ENCODE measurements around the gene PGK1.
"Not testable (repeated sequence)": the region's sequence is repeated elsewhere in the genome, so short reads cannot be mapped to it uniquely, and the experiment has no call there.

Gene PGK1

GRCh38 chrX:78116365-78116764, 12.3 kb downstream of the PGK1 start:
- no peak for DNase-seq (ENCODE audit: low read depth)

DNA sequence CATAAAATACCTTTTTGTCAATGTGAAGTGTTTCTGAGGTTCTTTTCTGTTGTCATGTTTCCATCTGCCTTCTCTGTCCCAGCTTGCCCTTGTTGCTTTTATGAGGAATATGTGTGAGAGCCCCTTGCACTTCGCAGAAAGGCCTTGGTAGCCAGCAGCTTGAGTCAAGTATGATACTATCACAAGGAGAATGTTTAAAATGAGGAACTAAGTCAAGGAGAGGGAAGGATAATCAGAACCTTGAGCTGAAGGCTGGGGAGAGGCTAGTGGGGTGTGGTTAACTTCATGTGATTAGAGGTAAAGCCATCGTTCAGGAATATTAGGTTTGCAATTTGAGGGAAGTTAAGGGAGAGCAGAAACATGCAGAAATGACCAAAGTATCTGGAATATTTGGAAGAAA, 12.7 kb downstream of the PGK1 start:
- DNase-seq (ENCODE audit: low read depth) = no peak

- no peak for DNase-seq (ENCODE audit: low read depth)
These were observed 14.6 kb downstream of the PGK1 start for GRCh38 chrX:78118628-78119027.

- no peak for DNase-seq (ENCODE audit: low read depth)
These were observed 15.6 kb downstream of the PGK1 start for GRCh38 chrX:78119521-78120227.

DNA sequence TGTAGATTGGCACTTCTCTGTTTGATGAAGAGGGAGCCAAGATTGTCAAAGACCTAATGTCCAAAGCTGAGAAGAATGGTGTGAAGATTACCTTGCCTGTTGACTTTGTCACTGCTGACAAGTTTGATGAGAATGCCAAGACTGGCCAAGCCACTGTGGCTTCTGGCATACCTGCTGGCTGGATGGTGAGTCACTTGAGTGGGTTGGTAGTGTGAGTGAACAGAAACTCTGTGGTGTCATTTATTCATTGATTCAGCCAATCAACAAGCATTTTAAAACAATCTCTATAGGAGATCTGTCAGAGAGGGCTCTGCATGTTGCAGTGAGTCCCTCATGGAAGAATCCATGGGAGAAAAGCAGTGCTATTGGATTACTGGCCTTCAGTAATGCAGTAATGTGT, 19.1 kb downstream of the PGK1 start:
- no peak for DNase-seq (ENCODE audit: low read depth)

DNA sequence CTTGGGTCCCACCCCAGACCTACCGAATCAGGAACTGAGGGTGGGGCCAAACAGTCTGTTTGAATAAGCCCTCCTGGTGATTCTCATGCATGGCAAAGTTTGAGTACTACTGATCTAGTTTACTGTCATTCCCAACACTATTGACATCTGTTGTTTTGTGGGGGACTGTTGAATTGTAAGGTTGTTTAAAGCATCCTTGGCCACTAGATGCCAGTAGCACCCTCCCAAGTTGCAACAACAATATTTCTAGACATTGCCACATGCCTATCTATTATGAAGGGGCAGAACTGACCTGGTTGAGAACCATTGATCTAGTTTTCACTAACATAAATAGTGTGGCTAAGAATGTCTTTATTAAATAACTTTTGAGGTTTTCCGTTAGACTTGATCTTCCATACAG, 20.3 kb downstream of the PGK1 start:
- DNase-seq (ENCODE audit: low read depth) = no peak

- no peak for DNase-seq (ENCODE audit: low read depth)
These were observed 21.1 kb downstream of the PGK1 start for GRCh38 chrX:78125148-78125547.

DNA sequence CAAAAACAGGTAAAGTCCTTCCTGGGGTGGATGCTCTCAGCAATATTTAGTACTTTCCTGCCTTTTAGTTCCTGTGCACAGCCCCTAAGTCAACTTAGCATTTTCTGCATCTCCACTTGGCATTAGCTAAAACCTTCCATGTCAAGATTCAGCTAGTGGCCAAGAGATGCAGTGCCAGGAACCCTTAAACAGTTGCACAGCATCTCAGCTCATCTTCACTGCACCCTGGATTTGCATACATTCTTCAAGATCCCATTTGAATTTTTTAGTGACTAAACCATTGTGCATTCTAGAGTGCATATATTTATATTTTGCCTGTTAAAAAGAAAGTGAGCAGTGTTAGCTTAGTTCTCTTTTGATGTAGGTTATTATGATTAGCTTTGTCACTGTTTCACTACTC, 21.7 kb downstream of the PGK1 start:
- DNase-seq (ENCODE audit: low read depth) = not testable (repeated sequence)

DNA sequence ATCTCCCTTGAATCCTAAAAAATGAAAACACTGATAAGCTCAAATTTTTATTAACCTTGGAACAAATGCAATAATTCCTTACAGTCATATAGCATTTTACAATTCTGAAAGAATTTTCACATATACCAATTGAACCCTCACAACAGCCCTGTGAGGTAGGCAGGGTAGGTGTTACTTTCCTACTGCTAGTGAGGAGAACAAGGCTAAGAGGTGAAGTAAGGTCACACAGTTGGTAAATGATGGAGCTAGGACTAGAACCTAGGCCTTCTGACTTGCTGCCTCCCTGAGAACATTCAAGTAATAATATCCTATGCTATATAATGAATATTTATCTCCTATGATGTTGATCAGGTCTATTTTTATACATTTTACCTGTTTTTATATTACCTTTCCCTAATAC, 25.7 kb downstream of the PGK1 start:
- DNase-seq (ENCODE audit: low read depth) = no peak

DNA sequence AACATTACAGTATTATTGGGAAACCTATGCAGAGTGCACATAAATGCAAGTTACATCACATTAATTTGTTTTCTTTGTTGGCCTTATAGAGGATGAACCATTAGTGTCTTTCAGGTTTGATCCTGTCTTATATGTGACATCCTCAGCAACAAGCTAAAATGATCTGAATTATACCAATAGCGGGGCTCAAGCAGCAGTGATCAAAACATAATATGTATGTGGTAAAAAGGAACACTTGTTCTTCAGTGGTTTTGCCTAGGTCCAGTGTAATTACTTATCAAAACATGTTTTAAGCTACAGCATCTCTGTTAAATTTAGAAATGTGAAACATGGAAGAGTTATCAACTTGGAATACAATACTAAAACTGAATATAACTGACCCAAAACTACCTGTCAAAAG, 26.3 kb downstream of the PGK1 start:
- DNase-seq (ENCODE audit: low read depth) = no peak

DNA sequence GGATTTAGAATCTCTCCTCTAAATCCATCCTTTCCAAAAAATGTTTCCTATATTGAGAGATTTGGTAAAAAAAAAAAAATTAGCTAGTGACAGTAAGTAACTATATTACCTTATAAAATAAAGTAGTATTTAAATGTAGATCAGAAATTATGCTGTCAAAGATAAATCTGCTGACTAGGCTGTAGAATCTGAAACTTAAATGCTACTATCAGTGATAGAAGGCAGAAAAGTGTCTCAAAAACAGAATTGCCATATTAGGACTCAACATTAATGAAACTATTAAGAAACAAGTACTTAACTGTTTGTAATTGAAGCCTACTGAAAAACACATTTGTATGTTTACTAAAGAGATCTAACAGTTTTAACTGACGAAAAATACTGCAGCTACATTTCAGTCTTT, 27.1 kb downstream of the PGK1 start:
- DNase-seq (ENCODE audit: low read depth) = no peak

DNA sequence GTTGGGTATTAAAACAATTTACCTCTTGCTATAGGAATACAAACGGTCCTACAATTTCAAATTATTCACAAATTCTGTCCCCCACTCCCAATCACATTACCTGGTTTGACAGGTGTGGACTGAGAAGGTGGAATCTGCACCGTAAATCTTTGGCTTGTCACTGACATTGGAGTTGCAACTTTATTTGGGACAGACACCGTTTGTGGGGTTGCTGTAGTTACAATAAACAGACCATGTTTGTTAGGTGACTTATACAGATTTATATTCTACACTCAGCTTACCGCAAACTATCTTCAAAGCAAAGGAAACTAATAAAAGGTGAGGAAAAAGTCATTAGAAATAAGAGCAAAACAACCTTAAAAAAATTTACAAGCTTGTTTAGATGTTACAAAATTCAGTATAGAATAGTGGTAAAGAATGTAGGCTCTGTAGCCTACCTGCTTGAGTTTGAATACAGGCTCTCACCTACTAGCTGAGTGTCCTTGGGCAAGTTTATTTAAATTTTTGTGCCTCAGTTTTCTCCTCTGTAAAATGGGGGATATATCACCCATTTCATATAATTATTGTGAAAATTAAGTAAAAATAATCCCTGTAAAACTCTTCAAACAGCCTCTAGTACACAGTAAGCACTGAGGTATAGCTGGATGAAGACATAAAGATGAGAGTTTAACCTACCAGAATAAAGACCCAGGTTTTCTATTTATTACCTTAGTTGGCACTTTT, 29.4 kb downstream of the PGK1 start:
- no peak for DNase-seq (ENCODE audit: low read depth)

GRCh38 chrX:78139160-78140123, 35.4 kb downstream of the PGK1 start, which contains the start of gene TAF9B:
Gene TAF9B (minus strand): TSS chrX:78139650. CDS start chrX:78139611, 39 bp downstream.
- DNase-seq (ENCODE audit: low read depth) = peak; percentile 54

DNA sequence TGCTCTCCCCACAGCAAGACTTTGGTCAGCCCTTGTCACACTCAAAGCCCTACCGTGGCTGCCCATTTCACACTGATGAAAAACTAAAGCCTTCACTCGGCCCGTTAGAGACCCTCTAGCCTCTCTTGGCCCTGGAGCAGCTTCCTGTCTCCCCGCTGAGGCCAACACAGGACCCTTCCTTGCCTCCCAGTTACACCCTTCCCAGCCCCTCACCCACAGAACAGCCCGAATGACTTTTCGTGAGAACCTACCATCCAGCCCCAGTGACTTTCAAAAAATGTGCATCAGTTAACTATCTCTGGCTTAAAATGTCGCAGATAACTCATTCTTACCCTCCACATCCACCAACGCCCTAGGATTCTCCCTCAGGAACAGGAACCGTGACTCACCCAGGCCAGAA, 36.2 kb downstream of the PGK1 start:
- DNase-seq (ENCODE audit: low read depth) = no peak

- DNase-seq (ENCODE audit: low read depth) = not testable (repeated sequence)
These were observed 43.0 kb downstream of the PGK1 start for GRCh38 chrX:78147002-78147540.

- not testable (repeated sequence) for DNase-seq (ENCODE audit: low read depth)
These were observed 53.3 kb downstream of the PGK1 start for GRCh38 chrX:78157373-78157772.

DNA sequence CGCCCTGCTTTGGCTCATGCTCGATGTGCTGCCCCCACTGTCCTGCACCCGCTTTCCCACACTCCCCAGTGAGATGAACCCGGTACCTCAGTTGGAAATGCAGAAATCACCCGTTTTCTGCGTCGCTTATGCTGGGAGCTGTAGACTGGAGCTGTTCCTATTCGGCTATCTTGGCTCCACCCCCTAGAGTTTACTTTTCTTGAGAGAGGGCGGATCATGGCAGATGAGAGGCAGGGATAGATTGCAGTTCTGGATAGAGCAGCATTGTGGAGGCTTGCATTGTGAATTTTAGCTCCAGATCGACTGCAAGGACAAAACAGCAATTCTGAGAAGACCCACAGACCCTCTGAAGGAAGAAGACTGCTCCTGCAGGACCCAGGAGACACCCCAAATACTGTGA, 53.8 kb downstream of the PGK1 start:
- DNase-seq (ENCODE audit: low read depth) = not testable (repeated sequence)

DNA sequence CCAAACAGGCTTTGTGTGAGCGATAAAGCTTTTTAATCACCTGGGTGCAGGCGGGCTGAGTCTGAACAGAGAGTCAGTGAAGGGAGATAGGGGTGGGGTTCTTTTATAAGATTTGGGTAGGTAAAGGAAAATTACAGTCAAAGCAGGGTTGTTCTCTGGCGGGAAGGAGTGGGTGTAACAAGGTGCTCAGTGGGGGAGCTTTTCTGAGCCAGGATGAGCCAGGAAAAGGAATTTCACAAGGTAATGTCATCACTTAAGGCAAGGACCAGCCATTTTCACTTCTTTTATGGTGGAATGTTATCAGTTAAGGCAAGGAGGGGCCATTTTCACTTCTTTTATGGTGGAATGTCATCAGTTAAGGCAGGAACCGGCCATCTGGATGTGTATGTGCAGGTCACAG, 56.7 kb downstream of the PGK1 start:
- not testable (repeated sequence) for DNase-seq (ENCODE audit: low read depth)

DNA sequence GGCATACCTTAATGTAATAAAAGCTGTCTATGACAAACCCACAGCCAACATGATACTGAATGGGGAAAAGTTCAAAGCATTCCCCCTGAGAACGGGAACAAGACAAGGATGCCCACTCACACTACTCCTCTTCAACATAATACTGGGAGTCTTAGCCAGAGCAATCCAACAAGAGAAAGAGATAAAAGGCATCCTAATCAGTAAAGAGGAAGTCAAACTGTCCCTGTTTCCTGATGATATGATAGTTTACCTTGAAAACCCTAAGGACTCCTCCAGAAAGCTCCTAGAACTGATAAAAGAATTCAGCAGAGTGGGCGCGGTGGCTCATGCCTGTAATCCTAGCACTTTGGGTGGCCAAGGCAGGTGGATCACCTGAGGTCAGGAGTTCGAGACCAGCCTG, 59.1 kb downstream of the PGK1 start:
- DNase-seq (ENCODE audit: low read depth) = not testable (repeated sequence)

DNA sequence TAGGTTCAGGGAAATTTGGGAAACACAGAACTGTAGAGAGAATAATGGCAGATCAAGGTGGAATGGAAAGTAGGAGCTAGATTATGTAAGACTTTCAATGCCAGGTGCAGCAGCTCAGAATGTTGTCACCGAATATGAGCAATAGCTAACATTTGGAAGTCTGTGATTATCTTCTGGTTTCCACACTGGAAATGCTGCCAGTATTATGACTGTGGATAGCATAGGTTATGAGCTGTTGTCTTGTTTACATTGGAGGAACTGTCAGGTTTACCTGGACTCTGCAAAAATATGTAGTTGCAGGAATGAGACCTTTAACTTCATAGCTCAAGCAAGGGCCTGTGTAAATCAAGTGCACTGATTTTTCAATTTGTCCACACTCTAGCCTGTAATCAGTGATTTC, 61.4 kb downstream of the PGK1 start:
- DNase-seq (ENCODE audit: low read depth) = no peak

GRCh38 chrX:78168065-78168464, 64.0 kb downstream of the PGK1 start:
- no peak for DNase-seq (ENCODE audit: low read depth)
